Neural progenitor cell (in vitro differentiated cells): ENCODE measurements around the gene CPXM2.

Experiments
- CTCF ChIP-seq: fragments of 200-600 bp; sonication (generic); IDR thresholded peaks from 2 replicates; pipeline ENCODE4 v1.5.1; 2017; ENCODE audit warnings: antibody characterized with exemption, mild to moderate bottlenecking
- EZH2 ChIP-seq: fragments of 200-600 bp; sonication (generic); IDR thresholded peaks from 2 replicates; pipeline ENCODE4 v1.6.1; 2017; ENCODE audit warnings: antibody characterized with exemption, mild to moderate bottlenecking, moderate library complexity
- EZH2phosphoT487 ChIP-seq: fragments of 200-600 bp; sonication (generic); IDR thresholded peaks from 2 replicates; pipeline ENCODE4 v1.6.1; 2017; ENCODE audit warnings: antibody characterized with exemption

- TF ChIP-seq CTCF (no peak), EZH2 (no peak), EZH2phosphoT487 (no peak)
Observed at GRCh38 chr10:123797813-123798212, 93.8 kb downstream of the CPXM2 start.
